Measurements from ENCODE around the gene CELF5. TPM values are rescaled to one million over a fixed set of nuclear protein-coding genes. Genes with fewer than 3 reads are reported as not detected.

The CELF5 gene
- total and polyA plus RNA-seq, 9 of the 15 experiments (the other 6 are each of a cell fraction or from before 2014, with no cell fraction given), result 0.01 to 0.56 (median 0.22) TPM

DNA sequence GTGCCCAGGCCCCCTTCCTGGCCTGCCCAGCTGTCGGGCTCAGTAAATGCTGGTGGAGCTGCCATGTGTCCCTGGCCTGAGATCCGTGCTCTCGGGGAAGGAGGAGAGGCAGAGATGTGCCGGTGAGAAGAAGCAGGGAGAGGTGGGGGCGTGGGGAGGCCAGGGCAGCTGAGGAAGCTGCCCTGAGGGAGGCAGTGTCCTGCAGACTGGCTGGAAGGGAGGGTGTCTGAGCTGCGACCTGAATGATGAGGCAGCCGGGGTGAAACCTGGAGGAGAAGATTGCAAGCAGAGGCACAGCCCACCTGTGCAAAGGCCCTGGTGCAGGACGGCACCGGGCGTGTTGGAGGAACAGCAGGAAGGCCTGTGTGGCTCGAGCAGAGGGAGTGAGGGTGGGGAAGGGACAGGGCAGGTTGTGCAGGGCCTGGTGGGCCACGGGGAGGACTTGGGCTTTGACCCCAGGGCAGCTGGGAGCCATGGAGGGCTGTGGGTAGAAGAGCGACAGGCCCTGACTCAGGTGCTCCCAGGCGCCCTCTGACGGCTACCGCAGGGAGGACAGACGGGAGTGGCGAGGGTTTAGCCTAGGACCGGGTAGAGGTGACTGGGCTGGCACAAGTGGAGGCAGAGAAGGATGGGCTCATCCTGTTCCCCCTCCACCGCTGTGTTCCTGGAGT is 14.0 kb upstream of the CELF5 start (continued):
- TF ChIP-seq, protein P1, sequence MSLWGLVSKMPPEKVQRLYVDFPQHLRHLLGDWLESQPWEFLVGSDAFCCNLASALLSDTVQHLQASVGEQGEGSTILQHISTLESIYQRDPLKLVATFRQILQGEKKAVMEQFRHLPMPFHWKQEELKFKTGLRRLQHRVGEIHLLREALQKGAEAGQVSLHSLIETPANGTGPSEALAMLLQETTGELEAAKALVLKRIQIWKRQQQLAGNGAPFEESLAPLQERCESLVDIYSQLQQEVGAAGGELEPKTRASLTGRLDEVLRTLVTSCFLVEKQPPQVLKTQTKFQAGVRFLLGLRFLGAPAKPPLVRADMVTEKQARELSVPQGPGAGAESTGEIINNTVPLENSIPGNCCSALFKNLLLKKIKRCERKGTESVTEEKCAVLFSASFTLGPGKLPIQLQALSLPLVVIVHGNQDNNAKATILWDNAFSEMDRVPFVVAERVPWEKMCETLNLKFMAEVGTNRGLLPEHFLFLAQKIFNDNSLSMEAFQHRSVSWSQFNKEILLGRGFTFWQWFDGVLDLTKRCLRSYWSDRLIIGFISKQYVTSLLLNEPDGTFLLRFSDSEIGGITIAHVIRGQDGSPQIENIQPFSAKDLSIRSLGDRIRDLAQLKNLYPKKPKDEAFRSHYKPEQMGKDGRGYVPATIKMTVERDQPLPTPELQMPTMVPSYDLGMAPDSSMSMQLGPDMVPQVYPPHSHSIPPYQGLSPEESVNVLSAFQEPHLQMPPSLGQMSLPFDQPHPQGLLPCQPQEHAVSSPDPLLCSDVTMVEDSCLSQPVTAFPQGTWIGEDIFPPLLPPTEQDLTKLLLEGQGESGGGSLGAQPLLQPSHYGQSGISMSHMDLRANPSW (CRISPR knock-in tag; IDR thresholded peaks at IDR 0.05), result no peak
- no peak for TF ChIP-seq ZNF584 (CRISPR knock-in tag; IDR thresholded peaks at IDR 0.05; ENCODE audit: low read depth)
- TF ChIP-seq ZNF23 (CRISPR knock-in tag; IDR thresholded peaks at IDR 0.05), result no peak
- no peak for TF ChIP-seq ZZZ3 (IDR thresholded peaks at IDR 0.05)
- peak; percentile 86 for TF ChIP-seq HDAC2 (IDR thresholded peaks at IDR 0.05)
- TF ChIP-seq, protein P2, sequence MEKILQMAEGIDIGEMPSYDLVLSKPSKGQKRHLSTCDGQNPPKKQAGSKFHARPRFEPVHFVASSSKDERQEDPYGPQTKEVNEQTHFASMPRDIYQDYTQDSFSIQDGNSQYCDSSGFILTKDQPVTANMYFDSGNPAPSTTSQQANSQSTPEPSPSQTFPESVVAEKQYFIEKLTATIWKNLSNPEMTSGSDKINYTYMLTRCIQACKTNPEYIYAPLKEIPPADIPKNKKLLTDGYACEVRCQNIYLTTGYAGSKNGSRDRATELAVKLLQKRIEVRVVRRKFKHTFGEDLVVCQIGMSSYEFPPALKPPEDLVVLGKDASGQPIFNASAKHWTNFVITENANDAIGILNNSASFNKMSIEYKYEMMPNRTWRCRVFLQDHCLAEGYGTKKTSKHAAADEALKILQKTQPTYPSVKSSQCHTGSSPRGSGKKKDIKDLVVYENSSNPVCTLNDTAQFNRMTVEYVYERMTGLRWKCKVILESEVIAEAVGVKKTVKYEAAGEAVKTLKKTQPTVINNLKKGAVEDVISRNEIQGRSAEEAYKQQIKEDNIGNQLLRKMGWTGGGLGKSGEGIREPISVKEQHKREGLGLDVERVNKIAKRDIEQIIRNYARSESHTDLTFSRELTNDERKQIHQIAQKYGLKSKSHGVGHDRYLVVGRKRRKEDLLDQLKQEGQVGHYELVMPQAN (IDR thresholded peaks at IDR 0.05; ENCODE audit: borderline replicate concordance), result peak; percentile 40; the same call in 1 of the 2 replicates
- TF ChIP-seq HDGF (IDR thresholded peaks at IDR 0.05), result peak; percentile 90; the same call in 1 of the 2 replicates
- TF ChIP-seq TEAD2 (tag; IDR thresholded peaks at IDR 0.05), result no peak
- no peak for TF ChIP-seq MTA2 (IDR thresholded peaks at IDR 0.05; ENCODE audit: low read depth)
- TF ChIP-seq, protein P3, sequence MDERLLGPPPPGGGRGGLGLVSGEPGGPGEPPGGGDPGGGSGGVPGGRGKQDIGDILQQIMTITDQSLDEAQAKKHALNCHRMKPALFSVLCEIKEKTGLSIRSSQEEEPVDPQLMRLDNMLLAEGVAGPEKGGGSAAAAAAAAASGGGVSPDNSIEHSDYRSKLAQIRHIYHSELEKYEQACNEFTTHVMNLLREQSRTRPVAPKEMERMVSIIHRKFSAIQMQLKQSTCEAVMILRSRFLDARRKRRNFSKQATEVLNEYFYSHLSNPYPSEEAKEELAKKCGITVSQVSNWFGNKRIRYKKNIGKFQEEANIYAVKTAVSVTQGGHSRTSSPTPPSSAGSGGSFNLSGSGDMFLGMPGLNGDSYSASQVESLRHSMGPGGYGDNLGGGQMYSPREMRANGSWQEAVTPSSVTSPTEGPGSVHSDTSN (CRISPR knock-in tag; IDR thresholded peaks at IDR 0.05; ENCODE audit: low read depth), result no peak
- TF ChIP-seq, protein P3 (tag; conservative IDR thresholded peaks at IDR 0.05; ENCODE audit: low read depth), result no peak
- TF ChIP-seq ZBTB8A (IDR thresholded peaks at IDR 0.05; ENCODE audit: partially characterized antibody), result no peak
- no peak for TF ChIP-seq RBM22 (IDR thresholded peaks at IDR 0.05; ENCODE audit: low read depth, low read length, poor library complexity, severe bottlenecking)
- TF ChIP-seq NCOA4 (IDR thresholded peaks at IDR 0.05; ENCODE audit: partially characterized antibody), result no peak
- peak; percentile 25; the same call in 1 of the 2 replicates for TF ChIP-seq POLR2AphosphoS5 (IDR thresholded peaks at IDR 0.05; ENCODE audit: control insufficient read depth, insufficient read depth, low read depth, low read length)
- TF ChIP-seq ZNF695 (CRISPR knock-in tag; IDR thresholded peaks at IDR 0.05), result no peak

Data from K562 (cell line).